Stimulated activated CD4-positive, alpha-beta T cell treated with anti-CD3 and anti-CD28 coated beads, Interleukin-15, amount 100 ng/mL, for 24 hours (primary cell): ENCODE results near the gene HLA-DOB.
A peak's percentile ranks its signal among the peaks of the same experiment; 100 is the strongest.
"Not testable (repeated sequence)": the region's sequence is repeated elsewhere in the genome, so short reads cannot be mapped to it uniquely, and the experiment has no call there.

Source experiments
- DNase-seq: peaks from one replicate; pipeline ENCODE4 v3.0.0-alpha.2; 2020

HLA-DOB gene

DNA sequence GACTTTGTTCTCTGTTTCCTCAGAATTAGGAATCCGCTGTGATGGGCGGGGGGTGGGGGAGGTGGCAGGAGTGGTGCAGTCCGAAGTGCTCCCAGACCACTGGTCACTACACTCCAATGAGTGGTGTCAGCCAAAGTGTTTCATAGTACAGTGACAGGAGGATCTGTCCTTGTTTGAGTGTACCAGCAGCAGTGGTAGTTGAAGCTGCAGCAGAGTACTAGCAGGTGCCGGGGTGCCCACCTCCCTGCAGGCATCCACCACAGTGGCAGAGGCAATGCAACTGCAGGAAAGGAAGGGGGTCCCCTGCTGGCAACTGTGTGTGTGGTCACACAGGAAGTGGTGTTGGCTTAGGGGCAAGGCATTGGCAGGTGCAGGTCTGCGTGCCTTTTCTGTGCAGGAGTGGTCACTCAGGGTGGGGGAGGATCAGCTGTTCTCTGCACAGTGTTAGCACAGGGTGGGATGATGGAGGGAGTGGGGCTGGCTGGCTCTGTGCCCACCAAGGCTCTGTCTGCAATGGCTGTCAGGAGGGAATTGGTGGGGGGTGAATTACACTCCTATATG is 9.7 kb downstream of the HLA-DOB start:
- DNase-seq = no peak

DNA sequence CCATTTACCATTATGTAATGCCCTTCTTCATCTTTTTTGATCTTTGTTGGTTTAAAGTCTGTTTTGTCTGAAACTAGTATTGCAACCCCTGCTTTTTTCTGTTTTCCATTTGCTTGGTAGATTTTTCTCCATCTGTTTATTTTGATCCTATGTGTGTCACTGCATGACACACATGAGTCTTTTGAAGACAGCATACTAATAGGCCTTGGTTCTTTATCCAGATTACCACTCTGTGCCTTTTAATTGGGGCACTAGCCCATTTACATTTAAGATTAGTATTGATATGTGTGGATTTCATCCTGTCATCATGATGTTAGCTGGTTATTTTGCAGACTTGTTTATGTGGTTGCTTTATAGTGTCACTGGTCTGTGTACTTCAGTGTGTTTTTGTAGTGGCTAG is 11.4 kb downstream of the HLA-DOB start:
- DNase-seq = not testable (repeated sequence)

DNA sequence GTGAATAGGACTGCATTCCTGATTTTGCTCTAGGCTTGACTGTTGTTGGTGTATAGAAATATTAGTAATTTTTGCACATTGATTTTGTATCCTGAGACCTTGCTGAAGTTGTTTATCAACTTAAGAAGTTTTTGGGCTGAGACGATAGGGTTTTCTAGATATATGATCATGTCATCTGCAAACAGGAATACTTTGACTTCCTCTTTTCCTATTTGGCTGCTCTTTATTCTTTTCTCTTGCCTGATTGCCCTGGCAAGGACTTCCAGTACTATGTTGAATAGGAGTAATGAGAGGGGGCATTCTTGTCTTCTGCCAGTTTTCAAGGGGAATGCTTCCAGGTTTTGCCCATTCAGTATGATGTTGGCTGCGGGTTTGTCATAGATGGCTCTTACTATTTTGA is 13.4 kb downstream of the HLA-DOB start:
- no peak for DNase-seq

DNA sequence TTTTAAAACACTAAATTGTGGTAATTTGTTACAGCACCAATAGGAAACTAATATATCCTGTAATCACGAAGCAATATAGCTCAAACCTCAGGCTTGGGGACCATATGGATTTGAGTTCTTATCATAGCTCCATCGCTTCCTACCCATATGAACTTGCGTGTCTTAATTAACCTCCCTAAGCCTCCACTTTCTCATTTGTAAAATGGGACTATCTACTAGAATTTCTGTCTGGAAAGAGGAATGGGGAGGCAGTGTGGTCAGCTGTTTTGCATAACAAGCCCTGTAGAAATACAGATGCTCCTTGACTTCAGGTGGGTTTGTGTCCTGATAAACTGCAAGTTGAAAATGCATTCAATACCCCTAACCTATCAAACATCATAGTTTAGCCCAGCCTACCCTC is 17.1 kb downstream of the HLA-DOB start:
- DNase-seq = no peak

DNA sequence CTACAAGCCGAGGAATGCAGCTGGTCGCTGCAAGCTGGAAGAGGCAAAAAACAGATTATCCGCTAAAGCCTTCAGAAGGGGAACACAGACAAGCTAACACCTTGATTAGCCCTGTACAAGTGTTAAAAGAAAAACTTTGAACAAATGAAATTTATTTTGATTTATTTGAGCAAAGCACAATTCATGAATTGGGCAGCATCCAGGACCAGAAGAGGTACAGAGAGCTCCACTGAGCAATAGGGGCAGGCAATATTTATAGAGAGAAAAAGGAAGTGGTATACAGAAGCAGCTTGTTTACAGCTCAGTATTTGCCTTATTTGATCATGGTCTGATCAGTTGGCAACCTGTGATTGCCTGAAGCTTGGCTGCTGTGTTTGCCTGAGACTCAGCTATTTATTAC is 17.6 kb downstream of the HLA-DOB start:
- no peak for DNase-seq

DNA sequence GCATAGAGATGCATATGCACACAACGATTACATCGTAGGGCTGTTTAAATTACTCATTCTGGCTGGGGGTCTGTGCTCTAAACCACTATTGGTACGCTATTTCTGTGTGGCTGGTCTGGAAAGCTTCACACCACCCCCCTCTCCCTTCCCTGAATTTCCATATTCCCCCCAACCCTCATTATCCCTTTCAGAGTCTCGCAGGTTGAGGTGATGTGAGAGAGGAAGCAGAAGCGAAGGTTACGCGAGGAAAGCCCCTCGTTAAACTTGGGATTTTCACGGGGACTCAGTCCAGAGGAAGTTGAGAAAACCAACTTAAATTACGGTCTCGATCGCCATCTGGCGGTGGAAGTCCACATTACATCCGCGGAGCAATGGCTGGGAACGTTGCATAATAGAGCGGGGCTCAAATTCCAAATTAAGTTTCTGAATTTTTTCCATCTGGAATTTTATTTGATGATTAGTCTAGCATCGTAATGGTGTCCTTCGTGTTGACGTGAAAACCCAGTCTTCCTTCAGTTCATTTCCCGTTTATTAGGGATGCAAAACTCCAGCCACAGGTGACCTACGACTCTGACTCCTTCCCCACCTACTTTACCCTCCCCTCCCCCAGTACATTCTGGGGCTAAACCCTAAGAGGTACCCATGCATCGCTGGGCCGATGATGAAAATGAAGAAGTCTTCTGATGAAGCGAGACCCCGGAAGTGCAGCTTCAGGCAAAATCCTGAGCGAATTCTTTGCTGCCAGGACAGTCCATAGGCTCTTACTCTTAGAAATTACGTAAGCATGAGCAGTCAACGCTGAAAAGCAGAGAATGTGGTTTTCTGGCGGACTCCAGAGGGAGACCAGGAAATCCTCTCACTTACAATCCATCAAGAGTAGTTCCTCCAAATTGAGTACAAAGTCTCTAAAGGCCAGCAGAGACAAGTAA is 19.7 kb downstream of the HLA-DOB start:
- peak; percentile 83 for DNase-seq

DNA sequence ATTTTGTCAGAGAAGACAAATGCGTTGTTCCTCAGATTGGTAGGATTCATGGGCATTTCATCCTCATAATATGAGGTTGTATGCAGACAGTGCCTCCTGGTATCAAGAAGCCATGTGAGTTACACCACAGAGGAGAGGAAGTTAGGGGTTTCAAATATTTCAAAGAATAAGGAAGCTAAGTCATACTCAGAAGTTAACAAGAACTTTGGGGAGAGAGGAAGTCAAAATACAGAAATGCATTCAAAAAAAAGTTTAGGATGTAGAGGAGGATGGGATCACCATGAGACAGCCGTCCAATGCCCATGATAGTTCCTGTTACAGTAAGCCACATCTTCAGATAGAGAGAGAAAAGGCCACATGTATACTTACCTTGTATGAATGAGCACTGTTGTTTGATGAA is 22.3 kb downstream of the HLA-DOB start:
- DNase-seq = no peak

DNA sequence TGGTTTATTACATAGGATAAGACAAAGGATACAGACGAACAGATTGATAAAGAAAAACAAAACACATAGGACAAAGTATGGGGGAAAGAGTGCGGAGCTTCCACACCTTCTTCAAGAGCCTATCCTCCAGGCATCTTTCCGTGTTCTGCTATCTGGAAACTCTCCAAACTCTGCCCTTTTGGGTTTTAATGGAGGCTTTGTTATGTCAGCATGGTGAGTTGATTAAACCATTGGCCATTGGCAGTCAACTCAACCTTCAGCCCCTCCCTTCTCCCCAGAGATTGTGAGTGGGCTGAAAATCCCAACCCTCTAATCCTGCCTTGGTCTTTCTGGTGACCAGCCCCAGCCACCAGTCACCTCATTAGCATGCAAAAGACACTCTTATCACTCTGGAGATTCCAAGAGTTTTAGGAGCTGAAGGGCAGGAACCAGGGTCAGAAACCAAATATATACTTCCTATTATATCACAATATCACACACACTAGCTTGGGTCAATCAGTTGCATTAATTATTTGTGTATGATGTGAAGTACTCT is 23.8 kb downstream of the HLA-DOB start:
- DNase-seq = no peak

DNA sequence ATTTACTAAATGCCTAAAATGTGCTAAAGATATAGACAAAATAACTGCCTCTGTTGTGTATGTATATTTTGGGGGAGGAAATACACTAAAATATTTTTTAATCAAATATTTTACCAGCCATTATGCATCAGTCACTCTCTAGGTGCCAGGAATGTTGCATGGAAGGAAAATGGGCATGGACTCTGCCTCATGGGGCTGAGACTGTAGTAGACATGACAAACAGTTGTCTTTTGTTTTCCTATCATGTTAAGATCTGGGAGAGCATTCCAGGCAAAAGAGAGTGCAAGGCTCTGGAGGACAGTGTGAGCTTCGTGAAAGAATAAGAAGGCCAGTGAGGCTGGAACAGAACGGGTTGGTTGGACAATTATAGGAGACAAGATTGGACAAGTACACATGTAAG is 26.5 kb downstream of the HLA-DOB start:
- DNase-seq = no peak

DNA sequence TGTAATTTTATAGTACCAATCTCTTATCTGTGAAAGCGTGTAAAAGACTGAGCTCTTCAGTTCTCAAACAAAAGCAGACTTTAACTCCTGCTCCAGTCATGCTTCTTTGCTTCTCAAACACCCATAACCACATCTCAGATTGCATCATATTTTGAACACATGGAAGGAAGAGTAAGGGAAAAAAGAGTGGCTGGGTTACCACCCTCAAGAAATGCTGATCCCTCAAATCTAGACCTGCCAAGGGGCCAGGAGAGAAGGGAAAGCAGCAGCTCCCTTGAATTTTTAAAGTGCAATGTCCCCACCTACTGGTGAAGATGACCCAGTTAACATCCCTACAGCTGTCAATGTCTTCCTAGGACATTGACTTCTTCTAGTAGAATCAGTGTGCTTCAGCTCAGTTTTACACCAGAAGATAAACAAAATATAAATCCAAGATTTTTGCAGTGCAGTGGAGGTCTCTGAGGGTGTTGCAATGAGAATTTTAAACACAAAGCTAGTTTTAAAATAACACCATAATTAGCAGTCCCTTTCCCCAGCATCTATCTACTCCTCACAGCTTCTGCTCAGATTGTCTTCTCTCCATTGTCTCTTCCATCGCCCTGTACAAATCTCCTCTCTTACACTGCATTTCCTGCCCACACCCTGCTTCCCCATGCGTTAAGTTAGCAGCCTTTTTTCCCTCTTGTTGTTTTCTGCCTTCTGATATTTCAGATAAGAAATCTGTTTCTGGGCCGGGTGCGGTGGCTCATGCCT is 30.8 kb downstream of the HLA-DOB start:
- DNase-seq = peak; percentile 25

DNA sequence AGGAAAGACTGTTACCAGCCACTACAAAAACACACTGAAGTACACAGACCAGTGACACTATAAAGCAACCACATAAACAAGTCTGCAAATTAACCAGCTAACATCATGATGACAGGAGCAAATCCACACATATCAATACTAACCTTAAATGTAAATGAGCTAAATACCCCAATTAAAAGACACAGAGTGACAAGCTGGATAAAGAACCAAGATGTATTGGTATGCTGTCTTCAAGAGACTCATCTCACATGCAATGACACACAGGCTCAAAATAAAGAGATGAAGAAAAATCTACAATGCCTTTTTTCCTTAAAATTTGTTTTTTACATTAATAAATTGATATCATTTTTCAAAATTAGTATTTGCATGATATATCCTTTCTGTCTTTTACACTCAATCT is 33.9 kb downstream of the HLA-DOB start:
- not testable (repeated sequence) for DNase-seq

DNA sequence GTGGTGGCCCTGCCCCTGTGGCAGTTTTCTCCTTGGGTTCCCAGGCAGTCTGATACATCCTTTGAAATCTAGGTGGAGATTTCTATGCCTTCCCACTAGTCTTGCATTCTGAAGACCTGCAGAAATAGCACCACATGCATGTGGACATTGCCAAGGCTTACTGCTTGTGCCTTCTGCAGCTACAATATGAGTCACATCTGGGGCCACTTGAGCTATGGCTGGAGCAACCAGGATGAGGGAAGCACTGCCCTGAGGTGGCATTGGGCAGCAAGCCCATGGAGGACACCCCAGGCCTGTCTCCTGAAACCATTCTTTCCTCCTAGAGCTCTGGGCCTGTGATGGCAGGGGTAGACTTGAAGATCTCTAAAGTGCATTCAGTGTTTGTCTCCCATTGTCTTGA is 37.8 kb downstream of the HLA-DOB start:
- DNase-seq = no peak

DNA sequence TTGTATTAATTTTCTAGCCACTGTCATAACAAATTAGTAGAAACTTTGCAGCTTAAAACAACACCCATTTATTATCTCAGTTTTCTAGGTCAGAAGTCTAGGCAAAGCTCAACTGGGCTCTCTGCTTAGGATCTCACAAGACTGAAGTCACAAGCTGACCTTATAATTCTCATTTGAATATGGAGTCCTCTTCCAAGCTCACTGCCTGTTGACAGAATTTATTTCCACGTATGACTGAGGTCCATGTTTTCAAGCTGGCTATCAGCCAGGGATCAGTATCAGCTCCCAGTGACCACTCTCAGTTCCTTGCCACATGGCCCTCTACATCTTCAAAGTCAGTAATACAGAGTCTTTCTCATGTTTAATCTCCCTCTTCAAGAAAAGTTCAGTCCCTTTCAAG is 41.7 kb downstream of the HLA-DOB start:
- DNase-seq = no peak

DNA sequence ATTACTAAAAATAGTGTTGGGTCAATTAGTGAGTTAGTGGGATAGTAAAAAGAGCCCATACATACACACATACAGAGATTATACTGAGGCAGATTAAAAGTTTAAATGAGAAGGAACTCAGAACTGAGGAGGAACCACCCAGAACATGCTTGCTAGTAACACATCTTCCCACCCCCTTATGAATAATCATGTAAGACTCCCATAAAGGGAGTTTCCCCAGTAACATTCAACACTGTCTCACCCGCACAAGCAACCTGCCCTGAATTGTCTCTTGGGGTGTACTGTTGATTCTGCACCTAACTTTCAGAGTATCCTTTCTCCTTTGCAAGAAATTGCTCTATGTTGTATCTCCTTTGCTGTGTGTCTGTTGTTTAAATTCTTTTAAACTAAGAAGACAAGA is 42.4 kb downstream of the HLA-DOB start:
- no peak for DNase-seq

DNA sequence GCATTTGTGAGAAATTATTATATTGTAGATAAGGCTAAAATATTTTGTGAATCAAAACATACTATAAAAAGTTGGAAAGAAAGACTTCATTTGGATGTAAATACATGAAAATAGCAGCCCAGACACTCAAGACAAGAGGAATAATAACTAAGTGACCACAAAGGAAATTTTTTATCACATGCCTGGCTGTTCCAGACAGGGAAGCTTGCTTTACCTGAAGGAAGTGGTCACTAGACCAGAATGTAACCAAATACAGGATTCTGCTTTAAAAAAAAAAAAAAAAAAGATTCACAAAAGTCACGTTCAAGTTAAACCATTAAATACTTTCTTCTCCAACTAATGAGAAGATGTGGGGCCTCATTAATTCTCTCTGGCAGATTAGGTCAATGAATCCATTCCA is 44.1 kb downstream of the HLA-DOB start:
- DNase-seq = no peak

DNA sequence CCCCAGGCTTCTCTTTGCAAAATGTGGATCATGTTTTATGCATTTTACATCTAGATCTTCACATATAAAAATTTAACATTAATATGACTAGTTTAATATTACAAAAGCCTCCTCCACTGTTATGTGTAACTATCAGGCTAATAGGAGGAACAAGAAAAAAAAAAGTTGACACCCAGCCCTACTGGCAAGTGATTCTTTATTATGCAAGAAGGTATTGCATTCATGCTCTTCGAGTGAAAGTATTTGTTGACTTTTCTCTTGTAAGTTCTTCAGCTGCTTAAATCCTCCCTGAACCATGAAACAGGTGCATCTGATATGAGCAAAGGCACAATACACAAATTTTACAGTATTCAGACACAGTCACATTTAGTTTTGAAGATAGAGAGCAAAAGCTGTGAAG is 52.8 kb downstream of the HLA-DOB start:
- no peak for DNase-seq

DNA sequence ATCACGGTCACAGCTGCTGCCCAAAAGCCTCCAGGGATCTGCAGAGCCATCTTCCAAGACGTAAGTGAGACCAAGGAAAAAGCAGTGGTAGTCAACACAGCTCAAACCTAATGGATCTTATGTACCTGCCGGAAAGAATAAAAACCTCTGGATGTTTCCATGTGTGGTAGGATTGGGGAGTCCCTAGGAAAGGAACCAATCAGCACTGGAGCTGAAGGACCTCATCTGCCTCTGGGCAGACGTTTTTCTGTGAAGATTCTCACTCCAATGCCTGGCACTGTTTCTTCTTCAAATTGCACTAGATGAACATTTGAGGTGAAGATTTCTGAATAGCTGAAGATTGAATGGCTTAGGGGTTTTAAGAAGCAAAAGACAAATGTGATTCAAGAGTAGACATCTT is 53.4 kb downstream of the HLA-DOB start, which contains the start of gene HLA-DQB2:
HLA-DQB2 (minus strand) TSS at position 112 of the 400 bp plus-strand sequence; CDS start at position 50, 62 bp downstream.
- DNase-seq = no peak
